ENCODE results near the gene ARSJ. TPM values are rescaled to one million over a fixed set of nuclear protein-coding genes. Genes with fewer than 3 reads are reported as not detected.

The ARSJ gene
- total and polyA plus RNA-seq, 2 experiments from 2014 or later = 4.3 to 6.6 TPM

- no peaks in the 10 kb centered on the region for H3K36me3 ChIP-seq (ENCODE audit: insufficient read depth)
- H3F3A ChIP-seq (replicated peaks; ENCODE audit: low read depth) = no peaks in the 10 kb centered on the region
- Mint-ChIP-seq H3K4me3 (no peak overlapping the region), H3K27me3 (ENCODE audit: insufficient read depth, low read depth, poor library complexity) (peaks cover 2% of the 10 kb centered on the region), H3K36me3 (ENCODE audit: low read depth) (no peaks in the 10 kb centered on the region; the same call in 2 of the 3 replicates), H3K9me3 (no peaks in the 10 kb centered on the region), H3K4me1 (no peaks in the 10 kb centered on the region), H3K27ac (no peak overlapping the region)
- no peak overlapping the region for H3K4me3 ChIP-seq
- no peak for ATAC-seq
- H3K27me3 ChIP-seq (ENCODE audit: insufficient read depth) = no peaks in the 10 kb centered on the region
- no peaks in the 10 kb centered on the region for H3K4me1 ChIP-seq (ENCODE audit: insufficient read depth)
- TF ChIP-seq POLR2AphosphoS5 (IDR thresholded peaks at IDR 0.05; ENCODE audit: low read depth) (no peak), NANOG (IDR thresholded peaks at IDR 0.05; ENCODE audit: borderline replicate concordance) (no peak), STAT1 (IDR thresholded peaks at IDR 0.05; ENCODE audit: unreplicated experiment) (no peak), EZH2 (IDR thresholded peaks at IDR 0.05; ENCODE audit: low read depth, unreplicated experiment) (no peak), ZNF114 (CRISPR knock-in tag; IDR thresholded peaks at IDR 0.05) (no peak), ZNF331 (CRISPR knock-in tag; IDR thresholded peaks at IDR 0.05; ENCODE audit: low read depth) (no peak), REST (IDR thresholded peaks at IDR 0.05; ENCODE audit: unreplicated experiment) (no peak), CREB1 (CRISPR knock-in tag; IDR thresholded peaks at IDR 0.05; ENCODE audit: low read depth) (no peak), EZH2phosphoT487 (IDR thresholded peaks at IDR 0.05; ENCODE audit: unreplicated experiment) (no peak), JUNB (IDR thresholded peaks at IDR 0.05; ENCODE audit: unreplicated experiment) (no peak)
- TF ChIP-seq, protein P1, sequence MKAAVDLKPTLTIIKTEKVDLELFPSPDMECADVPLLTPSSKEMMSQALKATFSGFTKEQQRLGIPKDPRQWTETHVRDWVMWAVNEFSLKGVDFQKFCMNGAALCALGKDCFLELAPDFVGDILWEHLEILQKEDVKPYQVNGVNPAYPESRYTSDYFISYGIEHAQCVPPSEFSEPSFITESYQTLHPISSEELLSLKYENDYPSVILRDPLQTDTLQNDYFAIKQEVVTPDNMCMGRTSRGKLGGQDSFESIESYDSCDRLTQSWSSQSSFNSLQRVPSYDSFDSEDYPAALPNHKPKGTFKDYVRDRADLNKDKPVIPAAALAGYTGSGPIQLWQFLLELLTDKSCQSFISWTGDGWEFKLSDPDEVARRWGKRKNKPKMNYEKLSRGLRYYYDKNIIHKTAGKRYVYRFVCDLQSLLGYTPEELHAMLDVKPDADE (IDR thresholded peaks at IDR 0.05) = no peak
- TF ChIP-seq, protein P2, sequence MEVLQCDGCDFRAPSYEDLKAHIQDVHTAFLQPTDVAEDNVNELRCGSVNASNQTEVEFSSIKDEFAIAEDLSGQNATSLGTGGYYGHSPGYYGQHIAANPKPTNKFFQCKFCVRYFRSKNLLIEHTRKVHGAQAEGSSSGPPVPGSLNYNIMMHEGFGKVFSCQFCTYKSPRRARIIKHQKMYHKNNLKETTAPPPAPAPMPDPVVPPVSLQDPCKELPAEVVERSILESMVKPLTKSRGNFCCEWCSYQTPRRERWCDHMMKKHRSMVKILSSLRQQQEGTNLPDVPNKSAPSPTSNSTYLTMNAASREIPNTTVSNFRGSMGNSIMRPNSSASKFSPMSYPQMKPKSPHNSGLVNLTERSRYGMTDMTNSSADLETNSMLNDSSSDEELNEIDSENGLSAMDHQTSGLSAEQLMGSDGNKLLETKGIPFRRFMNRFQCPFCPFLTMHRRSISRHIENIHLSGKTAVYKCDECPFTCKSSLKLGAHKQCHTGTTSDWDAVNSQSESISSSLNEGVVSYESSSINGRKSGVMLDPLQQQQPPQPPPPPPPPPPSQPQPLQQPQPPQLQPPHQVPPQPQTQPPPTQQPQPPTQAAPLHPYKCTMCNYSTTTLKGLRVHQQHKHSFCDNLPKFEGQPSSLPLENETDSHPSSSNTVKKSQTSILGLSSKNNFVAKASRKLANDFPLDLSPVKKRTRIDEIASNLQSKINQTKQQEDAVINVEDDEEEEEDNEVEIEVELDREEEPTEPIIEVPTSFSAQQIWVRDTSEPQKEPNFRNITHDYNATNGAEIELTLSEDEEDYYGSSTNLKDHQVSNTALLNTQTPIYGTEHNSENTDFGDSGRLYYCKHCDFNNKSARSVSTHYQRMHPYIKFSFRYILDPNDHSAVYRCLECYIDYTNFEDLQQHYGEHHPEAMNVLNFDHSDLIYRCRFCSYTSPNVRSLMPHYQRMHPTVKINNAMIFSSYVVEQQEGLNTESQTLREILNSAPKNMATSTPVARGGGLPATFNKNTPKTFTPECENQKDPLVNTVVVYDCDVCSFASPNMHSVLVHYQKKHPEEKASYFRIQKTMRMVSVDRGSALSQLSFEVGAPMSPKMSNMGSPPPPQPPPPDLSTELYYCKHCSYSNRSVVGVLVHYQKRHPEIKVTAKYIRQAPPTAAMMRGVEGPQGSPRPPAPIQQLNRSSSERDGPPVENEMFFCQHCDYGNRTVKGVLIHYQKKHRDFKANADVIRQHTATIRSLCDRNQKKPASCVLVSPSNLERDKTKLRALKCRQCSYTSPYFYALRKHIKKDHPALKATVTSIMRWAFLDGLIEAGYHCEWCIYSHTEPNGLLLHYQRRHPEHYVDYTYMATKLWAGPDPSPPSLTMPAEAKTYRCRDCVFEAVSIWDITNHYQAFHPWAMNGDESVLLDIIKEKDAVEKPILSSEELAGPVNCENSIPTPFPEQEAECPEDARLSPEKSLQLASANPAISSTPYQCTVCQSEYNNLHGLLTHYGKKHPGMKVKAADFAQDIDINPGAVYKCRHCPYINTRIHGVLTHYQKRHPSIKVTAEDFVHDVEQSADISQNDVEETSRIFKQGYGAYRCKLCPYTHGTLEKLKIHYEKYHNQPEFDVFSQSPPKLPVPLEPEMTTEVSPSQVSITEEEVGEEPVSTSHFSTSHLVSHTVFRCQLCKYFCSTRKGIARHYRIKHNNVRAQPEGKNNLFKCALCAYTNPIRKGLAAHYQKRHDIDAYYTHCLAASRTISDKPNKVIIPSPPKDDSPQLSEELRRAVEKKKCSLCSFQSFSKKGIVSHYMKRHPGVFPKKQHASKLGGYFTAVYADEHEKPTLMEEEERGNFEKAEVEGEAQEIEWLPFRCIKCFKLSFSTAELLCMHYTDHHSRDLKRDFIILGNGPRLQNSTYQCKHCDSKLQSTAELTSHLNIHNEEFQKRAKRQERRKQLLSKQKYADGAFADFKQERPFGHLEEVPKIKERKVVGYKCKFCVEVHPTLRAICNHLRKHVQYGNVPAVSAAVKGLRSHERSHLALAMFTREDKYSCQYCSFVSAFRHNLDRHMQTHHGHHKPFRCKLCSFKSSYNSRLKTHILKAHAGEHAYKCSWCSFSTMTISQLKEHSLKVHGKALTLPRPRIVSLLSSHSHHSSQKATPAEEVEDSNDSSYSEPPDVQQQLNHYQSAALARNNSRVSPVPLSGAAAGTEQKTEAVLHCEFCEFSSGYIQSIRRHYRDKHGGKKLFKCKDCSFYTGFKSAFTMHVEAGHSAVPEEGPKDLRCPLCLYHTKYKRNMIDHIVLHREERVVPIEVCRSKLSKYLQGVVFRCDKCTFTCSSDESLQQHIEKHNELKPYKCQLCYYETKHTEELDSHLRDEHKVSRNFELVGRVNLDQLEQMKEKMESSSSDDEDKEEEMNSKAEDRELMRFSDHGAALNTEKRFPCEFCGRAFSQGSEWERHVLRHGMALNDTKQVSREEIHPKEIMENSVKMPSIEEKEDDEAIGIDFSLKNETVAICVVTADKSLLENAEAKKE (CRISPR knock-in tag; IDR thresholded peaks at IDR 0.05) = no peak
- TF ChIP-seq, protein P3, sequence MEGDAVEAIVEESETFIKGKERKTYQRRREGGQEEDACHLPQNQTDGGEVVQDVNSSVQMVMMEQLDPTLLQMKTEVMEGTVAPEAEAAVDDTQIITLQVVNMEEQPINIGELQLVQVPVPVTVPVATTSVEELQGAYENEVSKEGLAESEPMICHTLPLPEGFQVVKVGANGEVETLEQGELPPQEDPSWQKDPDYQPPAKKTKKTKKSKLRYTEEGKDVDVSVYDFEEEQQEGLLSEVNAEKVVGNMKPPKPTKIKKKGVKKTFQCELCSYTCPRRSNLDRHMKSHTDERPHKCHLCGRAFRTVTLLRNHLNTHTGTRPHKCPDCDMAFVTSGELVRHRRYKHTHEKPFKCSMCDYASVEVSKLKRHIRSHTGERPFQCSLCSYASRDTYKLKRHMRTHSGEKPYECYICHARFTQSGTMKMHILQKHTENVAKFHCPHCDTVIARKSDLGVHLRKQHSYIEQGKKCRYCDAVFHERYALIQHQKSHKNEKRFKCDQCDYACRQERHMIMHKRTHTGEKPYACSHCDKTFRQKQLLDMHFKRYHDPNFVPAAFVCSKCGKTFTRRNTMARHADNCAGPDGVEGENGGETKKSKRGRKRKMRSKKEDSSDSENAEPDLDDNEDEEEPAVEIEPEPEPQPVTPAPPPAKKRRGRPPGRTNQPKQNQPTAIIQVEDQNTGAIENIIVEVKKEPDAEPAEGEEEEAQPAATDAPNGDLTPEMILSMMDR (conservative IDR thresholded peaks at IDR 0.05; ENCODE audit: low read depth in 2 of 2) = no peak
- no peak overlapping the region for H3K27ac ChIP-seq (ENCODE audit: low read depth)
- no peak for DNase-seq (ENCODE audit: low spot score)
- no peaks in the 10 kb centered on the region for H3K9me2 ChIP-seq (ENCODE audit: insufficient read depth)
- H3K4me2 ChIP-seq = no peak overlapping the region
- H3K79me2 ChIP-seq (replicated peaks; ENCODE audit: insufficient read depth) = no peaks in the 10 kb centered on the region
- H4K20me1 ChIP-seq (replicated peaks; ENCODE audit: insufficient read depth) = no peaks in the 10 kb centered on the region
- H2AFZ ChIP-seq = no peak overlapping the region
Observed at GRCh38 chr4:113905301-113905700, 74.1 kb downstream of the ARSJ start.

Measured in GM23338 (cell line).